Activated CD4-positive, CD25-positive, alpha-beta regulatory T cell treated with anti-CD3 and anti-CD28 coated beads, Interleukin-2, amount 50 U/mL, for 72 hours (primary cell): Measurements from ENCODE around the gene NECTIN3.

Experiments used
- DNase-seq: peaks from one replicate; pipeline ENCODE4 v3.0.0; 2021

The NECTIN3 gene

GRCh38 chr3:111071257-111072030 lies at the start of gene NECTIN3:
Gene NECTIN3, plus strand, starts transcription at chr3:111071816. Its CDS starts 202 bp downstream, at chr3:111072018.
- DNase-seq, result peak; percentile 75

- DNase-seq, result no peak
Measured at GRCh38 chr3:111027868-111028267, 43.7 kb upstream of the NECTIN3 start.

- DNase-seq, result no peak
Measured at GRCh38 chr3:111031538-111031937, 40.1 kb upstream of the NECTIN3 start.

GRCh38 chr3:111032677-111033076 lies 38.9 kb upstream of the NECTIN3 start:
- no peak for DNase-seq

- no peak for DNase-seq
Measured at GRCh38 chr3:111033470-111034050, 38.1 kb upstream of the NECTIN3 start.

GRCh38 chr3:111035316-111035715 lies 36.3 kb upstream of the NECTIN3 start:
- no peak for DNase-seq

GRCh38 chr3:111035902-111036301 lies 35.7 kb upstream of the NECTIN3 start:
- DNase-seq, result no peak

- no peak for DNase-seq
Measured at GRCh38 chr3:111040959-111041358, 30.7 kb upstream of the NECTIN3 start.

- no peak for DNase-seq
Measured at GRCh38 chr3:111045564-111045963, 26.1 kb upstream of the NECTIN3 start.

- DNase-seq, result no peak
Measured at GRCh38 chr3:111047042-111047441, 24.6 kb upstream of the NECTIN3 start.

GRCh38 chr3:111047812-111048435 lies 23.7 kb upstream of the NECTIN3 start:
- no peak for DNase-seq

GRCh38 chr3:111051354-111051753 lies 20.3 kb upstream of the NECTIN3 start:
- no peak for DNase-seq

GRCh38 chr3:111068574-111068973 lies 3.0 kb upstream of the NECTIN3 start:
- DNase-seq, result no peak

GRCh38 chr3:111069974-111070771 lies 1.4 kb upstream of the NECTIN3 start:
- no peak for DNase-seq

GRCh38 chr3:111070772-111071256 lies 802 bp upstream of the NECTIN3 start:
- peak; percentile 36 for DNase-seq

- peak; percentile 46 for DNase-seq
Measured at GRCh38 chr3:111072031-111072921, 660 bp downstream of the NECTIN3 start.

- DNase-seq, result no peak
Measured at GRCh38 chr3:111073218-111073617, 1.6 kb downstream of the NECTIN3 start.

- no peak for DNase-seq
Measured at GRCh38 chr3:111076732-111077131, 5.1 kb downstream of the NECTIN3 start.

GRCh38 chr3:111077369-111077768 lies 5.8 kb downstream of the NECTIN3 start:
- DNase-seq, result no peak

GRCh38 chr3:111080413-111080812 lies 8.8 kb downstream of the NECTIN3 start:
- DNase-seq, result no peak

GRCh38 chr3:111081008-111081545 lies 9.5 kb downstream of the NECTIN3 start:
- no peak for DNase-seq

- DNase-seq, result no peak
Measured at GRCh38 chr3:111084911-111085310, 13.3 kb downstream of the NECTIN3 start.
